ENCODE results near the gene HARS2.

HARS2 gene

DNA sequence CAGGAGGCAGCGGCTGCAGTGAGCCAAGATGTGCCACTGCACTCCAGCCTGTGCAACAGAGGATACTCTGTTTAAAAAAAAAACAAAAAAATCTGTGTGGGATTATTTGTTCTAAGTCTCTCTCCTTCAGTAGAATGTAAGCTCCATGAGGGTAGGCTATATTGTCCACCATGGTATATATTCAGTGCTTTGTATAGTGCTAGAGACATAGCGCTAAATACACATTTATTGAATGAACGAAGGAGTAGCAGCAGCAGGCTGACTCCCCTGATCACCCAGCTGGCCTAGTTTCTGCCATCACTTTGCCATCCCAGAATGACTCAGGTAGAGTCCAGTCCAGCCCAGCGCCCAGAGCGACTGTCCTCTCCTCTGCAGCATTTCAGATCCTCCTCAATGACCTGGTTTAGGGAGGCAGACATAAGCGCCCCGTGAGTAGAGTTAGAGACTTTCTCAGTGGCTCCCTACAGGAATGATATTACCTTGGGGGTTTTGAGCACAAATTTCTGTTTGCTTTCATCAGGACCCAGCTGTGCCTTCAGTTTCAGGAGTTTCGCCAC lies 801 bp upstream of the HARS2 start:
- Histone ChIP-seq H3K36me3 (ENCODE audit: insufficient read depth, low read length) (peaks cover 51% of the 10 kb centered on the region), H3K9ac (ENCODE audit: low read length) (peak overlapping the region; percentile 91), H3K27ac (ENCODE audit: low read depth, low read length, poor library complexity, severe bottlenecking) (no peak overlapping the region), H2AFZ (ENCODE audit: low read length) (no peak overlapping the region), H3K4me2 (ENCODE audit: low read length) (peak overlapping the region; percentile 76), H4K20me1 (ENCODE audit: insufficient read depth, low read length) (no peaks in the 10 kb centered on the region), H3K4me3 (ENCODE audit: low read depth, low read length, poor library complexity, severe bottlenecking) (peak overlapping the region; percentile 85), H3K9me2 (ENCODE audit: low read depth, low read length) (no peaks in the 10 kb centered on the region), H3F3A (ENCODE audit: insufficient read depth, low read length) (no peaks in the 10 kb centered on the region), H3K4me1 (ENCODE audit: insufficient read depth, low read length, severe bottlenecking) (peaks cover 22% of the 10 kb centered on the region), H3K79me2 (ENCODE audit: insufficient read depth, low read length) (peaks cover 16% of the 10 kb centered on the region), H3K9me3 (ENCODE audit: low read length) (no peaks in the 10 kb centered on the region), H3K27me3 (ENCODE audit: insufficient read depth, low read length) (no peaks in the 10 kb centered on the region)
- TF ChIP-seq, protein P1, sequence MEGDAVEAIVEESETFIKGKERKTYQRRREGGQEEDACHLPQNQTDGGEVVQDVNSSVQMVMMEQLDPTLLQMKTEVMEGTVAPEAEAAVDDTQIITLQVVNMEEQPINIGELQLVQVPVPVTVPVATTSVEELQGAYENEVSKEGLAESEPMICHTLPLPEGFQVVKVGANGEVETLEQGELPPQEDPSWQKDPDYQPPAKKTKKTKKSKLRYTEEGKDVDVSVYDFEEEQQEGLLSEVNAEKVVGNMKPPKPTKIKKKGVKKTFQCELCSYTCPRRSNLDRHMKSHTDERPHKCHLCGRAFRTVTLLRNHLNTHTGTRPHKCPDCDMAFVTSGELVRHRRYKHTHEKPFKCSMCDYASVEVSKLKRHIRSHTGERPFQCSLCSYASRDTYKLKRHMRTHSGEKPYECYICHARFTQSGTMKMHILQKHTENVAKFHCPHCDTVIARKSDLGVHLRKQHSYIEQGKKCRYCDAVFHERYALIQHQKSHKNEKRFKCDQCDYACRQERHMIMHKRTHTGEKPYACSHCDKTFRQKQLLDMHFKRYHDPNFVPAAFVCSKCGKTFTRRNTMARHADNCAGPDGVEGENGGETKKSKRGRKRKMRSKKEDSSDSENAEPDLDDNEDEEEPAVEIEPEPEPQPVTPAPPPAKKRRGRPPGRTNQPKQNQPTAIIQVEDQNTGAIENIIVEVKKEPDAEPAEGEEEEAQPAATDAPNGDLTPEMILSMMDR (IDR thresholded peaks at IDR 0.05; ENCODE audit: low read length) = no peak
- no peak for TF ChIP-seq EZH2 (IDR thresholded peaks at IDR 0.05; ENCODE audit: borderline replicate concordance, low read length)

DNA sequence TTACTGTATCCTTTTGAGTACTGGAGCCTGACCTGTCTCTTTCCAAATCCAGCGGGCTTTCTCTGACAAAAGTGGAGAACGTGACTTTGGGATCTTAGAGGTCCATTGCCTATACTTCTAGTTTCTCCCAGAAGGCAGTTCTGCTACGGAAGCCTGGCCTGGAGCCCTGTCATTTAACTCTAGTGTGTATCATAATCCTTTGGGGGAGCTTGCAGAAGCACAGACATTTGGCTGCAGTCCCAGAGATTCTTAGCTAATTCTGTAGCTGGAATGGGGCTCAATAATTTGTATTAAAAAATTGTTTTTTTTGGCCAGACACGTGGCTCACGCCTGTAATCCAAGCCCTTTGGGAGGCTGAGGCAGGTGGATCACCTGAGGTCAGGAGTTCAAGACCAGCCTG lies 3.0 kb downstream of the HARS2 start:
- Histone ChIP-seq H3K36me3 (ENCODE audit: insufficient read depth, low read length) (peaks cover 60% of the 10 kb centered on the region), H3K9me3 (ENCODE audit: low read length) (no peaks in the 10 kb centered on the region), H3K4me1 (ENCODE audit: insufficient read depth, low read length, severe bottlenecking) (peaks cover 22% of the 10 kb centered on the region), H3K79me2 (ENCODE audit: insufficient read depth, low read length) (peaks cover 16% of the 10 kb centered on the region), H3K9me2 (ENCODE audit: low read depth, low read length) (no peaks in the 10 kb centered on the region), H3K27me3 (ENCODE audit: insufficient read depth, low read length) (no peaks in the 10 kb centered on the region), H3K4me2 (ENCODE audit: low read length) (no peak overlapping the region), H3K4me3 (ENCODE audit: low read depth, low read length, poor library complexity, severe bottlenecking) (no peak overlapping the region), H2AFZ (ENCODE audit: low read length) (no peak overlapping the region), H3K9ac (ENCODE audit: low read length) (no peak overlapping the region), H4K20me1 (ENCODE audit: insufficient read depth, low read length) (no peaks in the 10 kb centered on the region), H3K27ac (ENCODE audit: low read depth, low read length, poor library complexity, severe bottlenecking) (no peak overlapping the region), H3F3A (ENCODE audit: insufficient read depth, low read length) (no peaks in the 10 kb centered on the region)
- no peak for TF ChIP-seq EZH2 (IDR thresholded peaks at IDR 0.05; ENCODE audit: borderline replicate concordance, low read length)
- TF ChIP-seq, protein P1 (IDR thresholded peaks at IDR 0.05; ENCODE audit: low read length) = no peak

DNA sequence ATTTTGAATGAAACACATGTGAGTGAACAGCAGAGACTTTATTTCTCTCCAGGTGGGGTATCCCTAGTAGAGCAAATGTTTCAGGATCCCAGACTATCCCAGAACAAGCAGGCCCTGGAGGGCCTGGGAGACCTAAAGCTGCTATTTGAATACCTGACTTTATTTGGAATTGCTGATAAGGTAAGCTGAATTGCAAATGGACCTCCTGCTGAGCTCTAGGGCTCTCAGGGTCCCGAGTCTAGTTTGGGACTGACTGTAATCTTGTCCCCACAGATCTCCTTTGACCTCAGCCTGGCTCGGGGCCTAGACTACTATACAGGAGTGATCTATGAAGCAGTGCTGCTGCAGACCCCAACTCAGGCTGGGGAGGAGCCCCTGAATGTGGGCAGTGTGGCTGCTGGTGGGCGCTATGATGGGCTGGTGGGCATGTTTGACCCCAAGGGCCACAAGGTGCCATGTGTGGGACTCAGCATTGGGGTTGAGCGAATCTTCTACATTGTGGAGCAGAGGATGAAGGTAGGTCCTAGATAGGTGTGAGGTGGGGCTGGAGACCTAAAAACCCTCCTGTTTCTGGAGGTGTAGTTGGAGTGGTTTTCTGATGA lies 5.7 kb downstream of the HARS2 start:
- Histone ChIP-seq H3K4me3 (ENCODE audit: low read depth, low read length, poor library complexity, severe bottlenecking) (no peak overlapping the region), H3K9me2 (ENCODE audit: low read depth, low read length) (no peaks in the 10 kb centered on the region), H2AFZ (ENCODE audit: low read length) (no peak overlapping the region), H3K79me2 (ENCODE audit: insufficient read depth, low read length) (peaks cover 10% of the 10 kb centered on the region), H3K4me1 (ENCODE audit: insufficient read depth, low read length, severe bottlenecking) (peaks cover 26% of the 10 kb centered on the region), H3K9me3 (ENCODE audit: low read length) (no peaks in the 10 kb centered on the region), H3F3A (ENCODE audit: insufficient read depth, low read length) (no peaks in the 10 kb centered on the region), H4K20me1 (ENCODE audit: insufficient read depth, low read length) (no peaks in the 10 kb centered on the region), H3K4me2 (ENCODE audit: low read length) (no peak overlapping the region), H3K27me3 (ENCODE audit: insufficient read depth, low read length) (no peaks in the 10 kb centered on the region), H3K36me3 (ENCODE audit: insufficient read depth, low read length) (peaks cover 77% of the 10 kb centered on the region), H3K27ac (ENCODE audit: low read depth, low read length, poor library complexity, severe bottlenecking) (no peak overlapping the region), H3K9ac (ENCODE audit: low read length) (no peak overlapping the region)
- TF ChIP-seq EZH2 (IDR thresholded peaks at IDR 0.05; ENCODE audit: borderline replicate concordance, low read length) = no peak
- TF ChIP-seq, protein P1 (IDR thresholded peaks at IDR 0.05; ENCODE audit: low read length) = no peak

Measured in OCI-LY1 (cell line).